HEK293T (cell line): ENCODE data around the gene RHOJ.
"Not testable (repeated sequence)": the region's sequence is repeated elsewhere in the genome, so short reads cannot be mapped to it uniquely, and the experiment has no call there.

ENCODE experiments used
- CTCF ChIA-PET: fragments of 350-600 bp; formaldehyde crosslinking; extraction: SDS; loops from one replicate; lab custom pipeline; 2021; ENCODE audit warnings: antibody characterized with exemption, inconsistent platforms; lab: Yijun Ruan, JAX
- POLR2A ChIA-PET: fragments of 350-600 bp; formaldehyde crosslinking; extraction: SDS; loops from one replicate; lab custom pipeline; 2020; ENCODE audit warnings: antibody characterized with exemption, inconsistent platforms; lab: Yijun Ruan, JAX
- DNase-seq: peaks from one replicate; pipeline ENCODE4 v3.0.0; 2012; ENCODE audit warnings: mixed read lengths; ENCODE audit errors: extremely low spot score
- ARNT ChIP-seq: fragments of 450-650 bp; IDR thresholded peaks from 2 replicates; pipeline ENCODE4 v1.6.1; 2017; ENCODE audit warnings: mild to moderate bottlenecking
- BHLHE40 ChIP-seq: fragments of 450-650 bp; IDR thresholded peaks from 2 replicates; pipeline ENCODE4 v1.6.1; 2016; ENCODE audit warnings: mild to moderate bottlenecking, moderate library complexity, borderline replicate concordance
- CTBP1 ChIP-seq: fragments of 450-650 bp; IDR thresholded peaks from 2 replicates; pipeline ENCODE4 v1.6.1; 2016; ENCODE audit warnings: borderline replicate concordance
- ELF4 ChIP-seq: fragments of 450-650 bp; IDR thresholded peaks from 2 replicates; pipeline ENCODE4 v1.6.1; 2017; ENCODE audit warnings: antibody characterized with exemption
- FOXA1 ChIP-seq: fragments of 450-650 bp; IDR thresholded peaks from 2 replicates; pipeline ENCODE4 v1.6.1; 2016; ENCODE audit warnings: mild to moderate bottlenecking
- FOXK2 ChIP-seq: fragments of 450-650 bp; IDR thresholded peaks from 2 replicates; pipeline ENCODE4 v1.6.1; 2016; ENCODE audit warnings: mild to moderate bottlenecking
- FOXM1 ChIP-seq: fragments of 450-650 bp; IDR thresholded peaks from 2 replicates; pipeline ENCODE4 v1.6.1; 2017; ENCODE audit warnings: mild to moderate bottlenecking, borderline replicate concordance
- HDGF ChIP-seq: fragments of 450-650 bp; IDR thresholded peaks from 2 replicates; pipeline ENCODE4 v1.6.1; 2017; ENCODE audit warnings: antibody characterized with exemption, borderline replicate concordance
- L3MBTL2 ChIP-seq: fragments of 450-650 bp; conservative IDR thresholded peaks from 2 replicates; pipeline ENCODE4 v1.6.1; 2016; ENCODE audit warnings: mild to moderate bottlenecking
- LEF1 ChIP-seq: fragments of 450-650 bp; IDR thresholded peaks from 2 replicates; pipeline ENCODE4 v1.6.1; 2017; ENCODE audit warnings: mild to moderate bottlenecking, borderline replicate concordance
- NFRKB ChIP-seq: fragments of 450-650 bp; IDR thresholded peaks from 2 replicates; pipeline ENCODE4 v1.6.1; 2016; ENCODE audit warnings: mild to moderate bottlenecking, moderate library complexity
- SP1 ChIP-seq: fragments of 450-650 bp; IDR thresholded peaks from 2 replicates; pipeline ENCODE4 v1.6.1; 2017
- SUZ12 ChIP-seq: fragments of 450-650 bp; IDR thresholded peaks from 2 replicates; pipeline ENCODE4 v1.6.1; 2016; ENCODE audit warnings: mild to moderate bottlenecking
- TARDBP ChIP-seq: fragments of 450-650 bp; IDR thresholded peaks from 2 replicates; pipeline ENCODE4 v1.6.1; 2016
- ZNF384 ChIP-seq: fragments of 450-650 bp; IDR thresholded peaks from 2 replicates; pipeline ENCODE4 v1.6.1; 2016
- TF ChIP-seq, protein P1 (sequence below): fragments of 450-650 bp; IDR thresholded peaks from 2 replicates; pipeline ENCODE4 v1.6.1; 2016

The RHOJ gene

DNA sequence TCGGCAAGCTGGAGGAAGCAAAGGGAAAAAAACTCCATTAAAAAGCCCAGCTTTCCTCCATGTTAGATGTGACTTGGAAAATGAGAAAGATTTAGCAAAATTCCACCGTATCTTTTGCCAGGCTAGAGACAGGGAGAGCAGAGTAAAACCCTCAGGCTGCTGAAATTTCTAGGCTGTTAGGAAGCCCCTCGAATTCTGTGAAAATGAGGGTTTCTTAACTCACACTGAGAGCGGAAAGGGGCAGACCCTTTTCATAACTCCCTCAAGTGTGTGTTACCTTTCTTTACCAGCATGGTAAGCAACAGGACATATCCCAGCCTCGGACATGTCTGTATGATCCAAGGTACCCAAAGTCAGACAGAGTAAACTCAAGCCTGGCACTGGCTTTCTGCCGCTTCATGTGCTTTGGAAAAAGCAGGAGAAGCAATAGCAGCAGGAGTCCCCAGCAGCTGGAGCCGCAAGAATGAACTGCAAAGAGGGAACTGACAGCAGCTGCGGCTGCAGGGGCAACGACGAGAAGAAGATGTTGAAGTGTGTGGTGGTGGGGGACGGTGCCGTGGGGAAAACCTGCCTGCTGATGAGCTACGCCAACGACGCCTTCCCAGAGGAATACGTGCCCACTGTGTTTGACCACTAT is at the start of gene RHOJ:
Gene RHOJ (plus strand): TSS at position 37 of the 637 bp plus-strand sequence. CDS start 427 bp downstream, at position 464.
- no peak for TF ChIP-seq TARDBP
- no peak for TF ChIP-seq NFRKB
- TF ChIP-seq ELF4, result no peak
- TF ChIP-seq FOXK2, result no peak
- TF ChIP-seq SUZ12, result no peak
- no peak for TF ChIP-seq FOXM1
- TF ChIP-seq CTBP1, result no peak
- TF ChIP-seq ARNT, result no peak
- no peak for DNase-seq
- ChIA-PET CTCF (no interaction called here), POLR2A (interaction anchor here (1.0 kb wide), 1 partner anchor 8 kb away, joined by 3 read pairs; no protein-coding TSS in a partner anchor)

DNA sequence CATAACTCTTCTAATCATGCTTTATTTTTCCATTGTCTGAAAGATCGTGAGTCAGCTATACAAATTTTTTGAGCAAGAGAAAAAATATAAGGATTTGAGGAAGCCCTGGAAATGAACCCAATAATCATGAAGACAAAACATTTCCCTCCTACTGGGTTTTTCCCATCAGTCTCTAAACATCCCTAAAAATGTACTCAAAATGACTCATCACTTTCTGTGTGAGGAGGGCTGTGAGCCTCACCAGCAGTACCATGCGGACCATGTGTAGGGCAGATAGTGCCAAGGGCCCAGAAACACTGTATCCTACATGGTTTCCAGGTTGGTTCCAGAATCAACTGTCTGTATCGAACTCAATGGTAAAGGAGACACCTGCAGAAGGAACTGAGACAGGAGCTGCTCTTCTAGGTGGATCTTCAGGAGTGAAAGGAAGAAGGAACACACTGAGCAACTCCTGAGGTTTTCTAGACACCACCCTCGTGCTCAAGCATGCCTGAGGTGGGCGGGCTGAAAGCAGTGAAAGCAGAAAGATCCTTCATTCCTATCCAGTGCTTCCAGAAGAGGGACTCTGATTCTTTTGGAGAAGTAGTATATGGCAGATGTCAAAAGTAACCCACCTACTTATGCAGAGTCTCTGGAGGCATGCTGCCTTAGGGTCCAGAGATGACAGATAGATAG is 48.6 kb upstream of the RHOJ start:
- CTCF ChIA-PET, result no interaction called here
- POLR2A ChIA-PET, result no interaction called here
- no peak for TF ChIP-seq ARNT
- no peak for DNase-seq

DNA sequence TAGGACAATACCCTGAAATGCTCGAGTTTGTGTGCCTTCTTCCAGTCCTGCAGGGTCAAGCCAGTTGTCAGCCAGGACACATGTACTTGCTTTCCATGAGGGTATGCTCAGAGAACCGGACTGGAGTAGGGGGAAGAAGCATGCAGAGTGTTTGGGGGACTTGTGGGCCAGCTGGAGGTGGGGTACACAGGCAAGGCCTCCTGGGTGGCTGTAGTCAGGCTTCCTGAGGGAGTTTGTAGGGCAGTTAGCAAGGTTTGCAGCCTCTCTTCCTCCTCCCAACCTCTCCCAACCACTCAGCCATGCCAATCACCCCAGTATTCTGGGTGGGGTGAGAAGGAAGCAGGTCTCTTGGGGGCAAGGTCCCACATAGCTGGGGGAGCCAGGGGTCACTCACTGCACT is 47.0 kb upstream of the RHOJ start:
- no peak for DNase-seq
- POLR2A ChIA-PET, result no interaction called here
- CTCF ChIA-PET, result no interaction called here
- TF ChIP-seq NFRKB, result no peak

DNA sequence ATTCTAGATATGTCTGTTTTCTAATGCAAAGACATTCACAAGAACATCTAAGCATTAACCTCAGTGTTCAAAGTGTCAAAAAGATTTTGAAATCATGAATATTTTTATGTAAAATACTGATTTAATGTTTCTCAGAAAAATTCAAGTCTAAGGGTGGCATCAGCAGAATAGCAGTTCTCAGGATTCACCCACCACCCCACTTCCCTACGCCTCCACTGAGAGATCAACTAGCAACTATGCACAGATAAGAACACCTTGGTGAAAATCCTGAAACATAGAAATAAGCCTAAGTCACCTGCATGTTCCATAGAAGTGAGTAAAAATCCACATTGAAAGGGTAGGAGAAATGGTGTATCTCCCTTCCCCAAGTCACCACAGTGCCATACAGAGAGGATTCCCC is 40.9 kb upstream of the RHOJ start:
- DNase-seq, result no peak

DNA sequence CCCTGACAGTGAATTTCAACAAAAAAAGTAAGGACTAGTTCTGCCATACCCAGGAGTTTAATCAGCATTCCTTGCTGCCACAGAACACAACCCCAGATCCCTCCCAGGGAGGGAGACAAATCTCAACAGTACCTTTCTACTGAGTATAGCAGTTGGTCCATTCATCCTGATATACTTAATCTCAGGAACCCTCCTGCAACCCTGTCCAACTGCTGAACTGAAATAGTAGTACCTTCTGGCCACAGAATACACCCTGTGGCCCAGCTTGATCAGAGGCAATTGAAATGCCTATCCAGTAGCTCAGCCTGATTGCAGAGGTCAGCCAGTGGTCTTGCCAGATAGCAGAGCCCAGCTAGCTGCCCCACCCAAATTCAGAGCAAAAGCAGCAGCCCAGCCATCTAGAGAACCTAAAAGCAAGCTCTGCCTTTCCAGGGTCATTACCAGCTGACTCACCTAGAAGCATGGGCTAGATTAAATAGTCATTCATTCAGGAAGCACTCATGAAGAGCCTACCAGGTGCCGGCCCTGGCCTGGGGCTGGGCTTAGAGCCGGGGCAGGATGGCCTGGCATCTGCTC is 40.0 kb upstream of the RHOJ start:
- POLR2A ChIA-PET, result no interaction called here
- TF ChIP-seq FOXA1 (no peak), NFRKB (no peak), ZNF384 (no peak), SUZ12 (no peak), BHLHE40 (no peak), TARDBP (no peak), LEF1 (no peak)
- TF ChIP-seq, protein P1, sequence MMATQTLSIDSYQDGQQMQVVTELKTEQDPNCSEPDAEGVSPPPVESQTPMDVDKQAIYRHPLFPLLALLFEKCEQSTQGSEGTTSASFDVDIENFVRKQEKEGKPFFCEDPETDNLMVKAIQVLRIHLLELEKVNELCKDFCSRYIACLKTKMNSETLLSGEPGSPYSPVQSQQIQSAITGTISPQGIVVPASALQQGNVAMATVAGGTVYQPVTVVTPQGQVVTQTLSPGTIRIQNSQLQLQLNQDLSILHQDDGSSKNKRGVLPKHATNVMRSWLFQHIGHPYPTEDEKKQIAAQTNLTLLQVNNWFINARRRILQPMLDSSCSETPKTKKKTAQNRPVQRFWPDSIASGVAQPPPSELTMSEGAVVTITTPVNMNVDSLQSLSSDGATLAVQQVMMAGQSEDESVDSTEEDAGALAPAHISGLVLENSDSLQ, result no peak
- DNase-seq, result no peak
- CTCF ChIA-PET, result no interaction called here

More for the DNA sequence above, 40.9 kb upstream of the RHOJ start:
- CTCF ChIA-PET, result no interaction called here
- POLR2A ChIA-PET, result no interaction called here
- no peak for TF ChIP-seq FOXK2
- no peak for TF ChIP-seq BHLHE40
- no peak for TF ChIP-seq ZNF384
- no peak for TF ChIP-seq SUZ12
- TF ChIP-seq CTBP1, result no peak
- TF ChIP-seq LEF1, result no peak
- TF ChIP-seq, protein P1, result no peak
- no peak for TF ChIP-seq HDGF
- no peak for TF ChIP-seq TARDBP
- TF ChIP-seq L3MBTL2, result no peak
- no peak for TF ChIP-seq ARNT

DNA sequence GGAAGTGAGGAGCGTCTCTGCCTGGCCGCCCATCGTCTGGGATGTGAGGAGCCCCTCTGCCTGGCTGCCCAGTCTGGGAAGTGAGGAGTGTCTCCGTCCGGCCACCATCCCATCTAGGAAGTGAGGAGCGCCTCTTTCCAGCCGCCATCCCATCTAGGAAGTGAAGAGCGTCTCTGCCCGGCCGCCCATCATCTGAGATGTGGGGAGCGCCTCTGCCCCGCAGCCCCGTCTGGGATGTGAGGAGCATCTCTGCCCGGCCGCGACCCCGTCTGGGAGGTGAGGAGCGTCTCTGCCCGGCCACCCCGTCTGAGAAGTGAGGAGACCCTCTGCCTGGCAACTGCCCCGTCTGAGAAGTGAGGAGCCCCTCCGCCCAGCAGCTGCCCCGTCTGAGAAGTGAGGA is 39.0 kb upstream of the RHOJ start:
- POLR2A ChIA-PET, CTCF ChIA-PET, DNase-seq: not testable (repeated sequence)

GRCh38 chr14:63167044-63167443 is 37.2 kb upstream of the RHOJ start:
- TF ChIP-seq L3MBTL2, result no peak
- TF ChIP-seq, protein P1, result no peak
- no peak for TF ChIP-seq CTBP1
- TF ChIP-seq FOXA1, result no peak
- no peak for TF ChIP-seq ELF4
- no peak for TF ChIP-seq NFRKB
- TF ChIP-seq FOXM1, result no peak
- no peak for TF ChIP-seq FOXK2
- TF ChIP-seq BHLHE40, result no peak
- no peak for TF ChIP-seq ARNT
- no peak for TF ChIP-seq LEF1
- TF ChIP-seq HDGF, result no peak
- TF ChIP-seq SP1, result no peak
- no peak for TF ChIP-seq ZNF384
- TF ChIP-seq TARDBP, result no peak
- no peak for TF ChIP-seq SUZ12
- ChIA-PET CTCF (no interaction called here), POLR2A (no interaction called here)
- DNase-seq, result no peak
